Uterus (tissue), 2 donors: Measurements from ENCODE around the gene CLN5.

Source experiments
- POLR2A ChIP-seq, 2 donors: fragments of 450-650 bp; IDR thresholded peaks; one replicate each; pipeline ENCODE4 v1.6.1; 2016; ENCODE audit warnings: antibody characterized with exemption in 2 of 2, mild to moderate bottlenecking in 1 of 2, moderate library complexity in 1 of 2
- TF ChIP-seq, protein P1 (sequence below), 4 experiments: fragments of 200-600 bp in 2 of 4; fragments of 450-650 bp in 2 of 4; sonication (generic) in 2 of 4; IDR thresholded peaks; one replicate each; pipeline ENCODE4 v1.5.1; 2016 to 2019; ENCODE audit warnings: antibody characterized with exemption in 4 of 4, mild to moderate bottlenecking in 2 of 4, moderate library complexity in 1 of 4

GRCh38 chr13:76969488-76970365, 22.2 kb upstream of the CLN5 start:
- TF ChIP-seq, protein P1, sequence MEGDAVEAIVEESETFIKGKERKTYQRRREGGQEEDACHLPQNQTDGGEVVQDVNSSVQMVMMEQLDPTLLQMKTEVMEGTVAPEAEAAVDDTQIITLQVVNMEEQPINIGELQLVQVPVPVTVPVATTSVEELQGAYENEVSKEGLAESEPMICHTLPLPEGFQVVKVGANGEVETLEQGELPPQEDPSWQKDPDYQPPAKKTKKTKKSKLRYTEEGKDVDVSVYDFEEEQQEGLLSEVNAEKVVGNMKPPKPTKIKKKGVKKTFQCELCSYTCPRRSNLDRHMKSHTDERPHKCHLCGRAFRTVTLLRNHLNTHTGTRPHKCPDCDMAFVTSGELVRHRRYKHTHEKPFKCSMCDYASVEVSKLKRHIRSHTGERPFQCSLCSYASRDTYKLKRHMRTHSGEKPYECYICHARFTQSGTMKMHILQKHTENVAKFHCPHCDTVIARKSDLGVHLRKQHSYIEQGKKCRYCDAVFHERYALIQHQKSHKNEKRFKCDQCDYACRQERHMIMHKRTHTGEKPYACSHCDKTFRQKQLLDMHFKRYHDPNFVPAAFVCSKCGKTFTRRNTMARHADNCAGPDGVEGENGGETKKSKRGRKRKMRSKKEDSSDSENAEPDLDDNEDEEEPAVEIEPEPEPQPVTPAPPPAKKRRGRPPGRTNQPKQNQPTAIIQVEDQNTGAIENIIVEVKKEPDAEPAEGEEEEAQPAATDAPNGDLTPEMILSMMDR (IDR thresholded peaks at IDR 0.05): no peak
- no peak for TF ChIP-seq POLR2A (IDR thresholded peaks at IDR 0.05)
